Measurements from ENCODE around the gene CCDC142. TPM values are rescaled to one million over a fixed set of nuclear protein-coding genes. Genes with fewer than 3 reads are reported as not detected.
"Not testable (repeated sequence)": the region's sequence is repeated elsewhere in the genome, so short reads cannot be mapped to it uniquely, and the experiment has no call there.

Gene CCDC142
- polyA plus RNA-seq, 1 donor (not counting 4 experiments of a cell fraction or from before 2014, with no cell fraction given), result 4.7 TPM

GRCh38 chr2:74459503-74460118, 23.2 kb downstream of the CCDC142 start:
- peaks cover 12 to 25% of the 10 kb centered on the region in 2 experiments for H3K36me3 ChIP-seq (ENCODE audit: control insufficient read depth in 2 of 2, extremely low read depth in 1 of 2, insufficient read depth in 2 of 2, low read length in 2 of 2)
- H3K4me3 ChIP-seq (ENCODE audit: control insufficient read depth in 2 of 3, extremely low read depth in 1 of 3, insufficient read depth in 2 of 3, low read depth in 1 of 3, low read length in 3 of 3), result peak overlapping the region in 2 of 3 experiments; percentile 23 to 67
- H3K4me2 ChIP-seq (ENCODE audit: control insufficient read depth, extremely low read depth, insufficient read depth, low read depth, low read length), result peak overlapping the region; percentile 71
- FAIRE-seq; H4K20me1 ChIP-seq (ENCODE audit: control insufficient read depth, extremely low read depth, insufficient read depth, low read length); H3K27me3 ChIP-seq (ENCODE audit: control insufficient read depth, extremely low read depth, insufficient read depth, low read length); H3K9me1 ChIP-seq (ENCODE audit: control insufficient read depth, extremely low read depth, insufficient read depth, low read length); DNase-seq (ENCODE audit: low read depth, low spot score); H3K27ac ChIP-seq (ENCODE audit: control insufficient read depth, insufficient read depth, low read length); H2AFZ ChIP-seq (ENCODE audit: control insufficient read depth, low read length); H3K9me3 ChIP-seq (ENCODE audit: control insufficient read depth, low read depth, low read length); H3K9ac ChIP-seq (ENCODE audit: control insufficient read depth, extremely low read depth, insufficient read depth, low read length); dilution Hi-C loops (cut with MboI; ENCODE audit: extremely low pct_ligation_motif_present, low sequenced_read_pairs): not testable (repeated sequence)
- H3K4me1 ChIP-seq (ENCODE audit: control insufficient read depth, extremely low read depth, insufficient read depth, low read length), result peaks cover 17% of the 10 kb centered on the region
- H3K79me2 ChIP-seq (ENCODE audit: control insufficient read depth, insufficient read depth, low read length), result peaks cover 33% of the 10 kb centered on the region

GRCh38 chr2:74458938-74459363, 23.8 kb downstream of the CCDC142 start:
- TF ChIP-seq CTCF (optimal IDR thresholded peaks at IDR 0.05 in 1 of 3, IDR thresholded peaks at IDR 0.05 in 1 of 3, conservative IDR thresholded peaks at IDR 0.05 in 1 of 3; ENCODE audit: extremely low read depth in 1 of 3, insufficient read depth in 2 of 3, low read length in 3 of 3) (no peak), EZH2 (IDR thresholded peaks at IDR 0.05; ENCODE audit: low read length) (no peak)
- Histone ChIP-seq H3K27ac (ENCODE audit: control insufficient read depth, insufficient read depth, low read length) (peak overlapping the region; percentile 45), H3K27me3 (ENCODE audit: control insufficient read depth, extremely low read depth, insufficient read depth, low read length) (no peaks in the 10 kb centered on the region), H3K9me3 (ENCODE audit: control insufficient read depth, low read depth, low read length) (no peaks in the 10 kb centered on the region), H3K9ac (ENCODE audit: control insufficient read depth, extremely low read depth, insufficient read depth, low read length) (peak overlapping the region; percentile 73), H3K9me1 (ENCODE audit: control insufficient read depth, extremely low read depth, insufficient read depth, low read length) (no peaks in the 10 kb centered on the region), H4K20me1 (ENCODE audit: control insufficient read depth, extremely low read depth, insufficient read depth, low read length) (no peaks in the 10 kb centered on the region), H3K4me2 (ENCODE audit: control insufficient read depth, extremely low read depth, insufficient read depth, low read depth, low read length) (peak overlapping the region; percentile 71), H2AFZ (ENCODE audit: control insufficient read depth, low read length) (no peak overlapping the region), H3K4me3 (ENCODE audit: control insufficient read depth in 2 of 3, extremely low read depth in 1 of 3, insufficient read depth in 2 of 3, low read depth in 1 of 3, low read length in 3 of 3) (peak overlapping the region; percentile 58 to 78 (median 67)), H3K4me1 (ENCODE audit: control insufficient read depth, extremely low read depth, insufficient read depth, low read length) (peaks cover 21% of the 10 kb centered on the region), H3K79me2 (ENCODE audit: control insufficient read depth, insufficient read depth, low read length) (peaks cover 26% of the 10 kb centered on the region), H3K36me3 (ENCODE audit: control insufficient read depth in 2 of 2, extremely low read depth in 1 of 2, insufficient read depth in 2 of 2, low read length in 2 of 2) (peaks cover 12 to 25% of the 10 kb centered on the region in 2 experiments)
- no peak for DNase-seq (ENCODE audit: low read depth, low spot score)
- dilution Hi-C loops (cut with MboI; ENCODE audit: extremely low pct_ligation_motif_present, low sequenced_read_pairs), result no loop called here
- FAIRE-seq, result no peak

Data from keratinocyte (primary cell).